GM15510 (cell line): Measurements from ENCODE around the gene TSHZ3.

ENCODE experiments used
- POLR2A ChIP-seq: IDR thresholded peaks from 3 replicates; pipeline ENCODE4 v1.6.1; 2011; ENCODE audit warnings: borderline replicate concordance; ENCODE audit not compliant: insufficient read length; ENCODE audit errors: extremely low read depth

The TSHZ3 gene

GRCh38 chr19:31334849-31335624, 14.2 kb downstream of the TSHZ3 start:
- TF ChIP-seq POLR2A, result no peak

GRCh38 chr19:31334101-31334848, 15.0 kb downstream of the TSHZ3 start:
- TF ChIP-seq POLR2A, result no peak

- TF ChIP-seq POLR2A, result no peak
Measured at GRCh38 chr19:31332096-31332495, 17.1 kb downstream of the TSHZ3 start.

GRCh38 chr19:31331536-31331935, 17.7 kb downstream of the TSHZ3 start:
- no peak for TF ChIP-seq POLR2A

GRCh38 chr19:31330761-31331160, 18.5 kb downstream of the TSHZ3 start:
- TF ChIP-seq POLR2A, result no peak

GRCh38 chr19:31330237-31330636, 19.0 kb downstream of the TSHZ3 start:
- TF ChIP-seq POLR2A, result no peak

- no peak for TF ChIP-seq POLR2A
Measured at GRCh38 chr19:31329819-31330218, 19.4 kb downstream of the TSHZ3 start.

- no peak for TF ChIP-seq POLR2A
Measured at GRCh38 chr19:31328238-31328637, 21.0 kb downstream of the TSHZ3 start.

- no peak for TF ChIP-seq POLR2A
Measured at GRCh38 chr19:31326329-31327028, 22.8 kb downstream of the TSHZ3 start.

- no peak for TF ChIP-seq POLR2A
Measured at GRCh38 chr19:31325342-31325741, 23.9 kb downstream of the TSHZ3 start.

GRCh38 chr19:31319465-31319864, 29.8 kb downstream of the TSHZ3 start:
- TF ChIP-seq POLR2A, result no peak

- no peak for TF ChIP-seq POLR2A
Measured at GRCh38 chr19:31318790-31319425, 30.3 kb downstream of the TSHZ3 start.

GRCh38 chr19:31317570-31317969, 31.7 kb downstream of the TSHZ3 start:
- no peak for TF ChIP-seq POLR2A

GRCh38 chr19:31317093-31317492, 32.1 kb downstream of the TSHZ3 start:
- no peak for TF ChIP-seq POLR2A
